Tibial nerve (tissue), 4 donors: ENCODE data around the gene SNRNP40. TPM values are rescaled to one million over a fixed set of nuclear protein-coding genes. Genes with fewer than 3 reads are reported as not detected.

ENCODE experiments used
- DNase-seq, 2 donors: peaks; one replicate each; pipeline ENCODE4 v3.0.0-alpha.2; 2019; ENCODE audit warnings: low spot score in 2 of 2
- H3K27ac ChIP-seq, 4 donors: fragments of 200-600 bp; sonication (generic) in 3 of 4; one replicate each; pipeline ENCODE4 v1.5.1; 2017 to 2019; ENCODE audit warnings: mild to moderate bottlenecking in 1 of 4
- H3K27me3 ChIP-seq, 2 donors: fragments of 200-600 bp; sonication (generic) in 1 of 2; one replicate each; pipeline versions ENCODE4 v1.5.1 to v1.6.0; 2017 to 2019
- H3K36me3 ChIP-seq, 3 donors: fragments of 200-600 bp; sonication (generic); one replicate each; pipeline ENCODE4 v1.5.1; 2018 to 2019
- H3K4me1 ChIP-seq, 4 donors: fragments of 200-600 bp; sonication (generic) in 3 of 4; one replicate each; pipeline ENCODE4 v1.5.1; 2017 to 2019
- H3K4me3 ChIP-seq, 4 donors: fragments of 200-600 bp; sonication (generic) in 3 of 4; one replicate each; pipeline ENCODE4 v1.5.1; 2017 to 2019; ENCODE audit warnings: mild to moderate bottlenecking in 1 of 4, moderate library complexity in 1 of 4
- H3K9me3 ChIP-seq, 4 donors: fragments of 200-600 bp; sonication (generic) in 3 of 4; one replicate each; pipeline ENCODE4 v1.5.1; 2017 to 2019
- EP300 ChIP-seq, 2 donors: sonication (generic); formaldehyde crosslinking; IDR thresholded peaks; one replicate each; pipeline ENCODE4 v1.6.1; 2017; ENCODE audit warnings: antibody characterized with exemption in 2 of 2, mild to moderate bottlenecking in 1 of 2
- POLR2A ChIP-seq, 2 donors: fragments of 450-650 bp; IDR thresholded peaks; one replicate each; pipeline ENCODE4 v1.6.1; 2017; ENCODE audit warnings: antibody characterized with exemption in 2 of 2, mild to moderate bottlenecking in 2 of 2, moderate library complexity in 2 of 2
- WGBS, 2 donors: methylation state at CpG; one replicate each; pipeline ENCODE4 v1.1.5; 2018; 5-methylcytosine and 5-hydroxymethylcytosine counted together
- total RNA-seq, 4 donors: library from RNA; depleted of rRNA; stranded (reverse); fragments of >200 nt; gene quantifications; one replicate each; pipeline ENCODE4 v1.1.0, GENCODE V29; 2016
- TF ChIP-seq, protein P1 (sequence below), 5 experiments: fragments of 200-600 bp in 3 of 5; fragments of 450-650 bp in 2 of 5; sonication (generic) in 3 of 5; IDR thresholded peaks; one replicate each; pipeline ENCODE4 v1.5.1; 2016 to 2019; ENCODE audit warnings: antibody characterized with exemption in 5 of 5, mild to moderate bottlenecking in 3 of 5, moderate library complexity in 2 of 5

SNRNP40 gene
- total RNA-seq, 4 donors from 2014 or later = 42.8 to 57.0 (median 48.4) TPM

DNA sequence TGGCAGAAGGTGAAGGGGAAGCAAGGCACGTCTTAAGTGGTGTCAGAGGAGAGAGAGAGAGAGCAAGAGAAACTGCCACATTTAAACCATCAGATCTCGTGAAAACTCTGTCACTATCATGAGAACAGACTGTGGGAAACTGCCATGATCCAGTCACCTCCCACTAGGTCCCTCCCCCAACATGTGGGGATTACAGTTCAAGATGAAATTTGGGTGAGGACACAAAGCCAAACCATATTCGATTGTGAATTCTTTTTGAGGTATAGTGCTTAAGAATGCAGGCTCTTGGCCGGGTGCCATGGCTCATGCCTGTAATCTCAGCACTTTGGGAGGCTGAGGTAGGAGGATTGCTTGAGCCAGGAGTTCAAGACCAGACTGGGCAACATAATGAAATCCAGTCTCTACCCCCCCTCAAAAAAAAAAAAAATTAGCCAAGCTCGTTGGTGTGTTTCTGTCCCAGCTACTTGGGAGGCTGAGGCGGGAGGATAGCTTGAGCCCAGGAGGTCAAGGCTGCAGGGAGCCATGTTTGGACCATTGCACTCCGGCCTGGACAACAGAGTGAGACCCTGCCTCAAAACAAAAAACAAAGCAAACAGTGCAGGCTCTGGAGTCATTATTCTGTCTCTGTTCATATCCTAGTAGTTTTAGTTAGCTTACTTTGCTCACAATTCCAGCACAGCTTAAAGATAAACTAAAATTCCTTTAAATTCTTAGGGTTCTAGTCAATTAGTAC lies 6.3 kb upstream of the SNRNP40 start:
- H3K4me3 ChIP-seq = no peak overlapping the region
- peaks cover 0 to 28% (median 7%) of the 10 kb centered on the region in 4 donors for H3K4me1 ChIP-seq
- WGBS, 2 donors = 74 to 75% methylated on average over 7 of the region's 7 CpGs
- H3K27me3 ChIP-seq = no peaks in the 10 kb centered on the region
- no peak overlapping the region for H3K27ac ChIP-seq
- H3K9me3 ChIP-seq = no peaks in the 10 kb centered on the region
- no peak for TF ChIP-seq EP300 (IDR thresholded peaks at IDR 0.05)
- no peak for TF ChIP-seq POLR2A (IDR thresholded peaks at IDR 0.05)
- TF ChIP-seq, protein P1, sequence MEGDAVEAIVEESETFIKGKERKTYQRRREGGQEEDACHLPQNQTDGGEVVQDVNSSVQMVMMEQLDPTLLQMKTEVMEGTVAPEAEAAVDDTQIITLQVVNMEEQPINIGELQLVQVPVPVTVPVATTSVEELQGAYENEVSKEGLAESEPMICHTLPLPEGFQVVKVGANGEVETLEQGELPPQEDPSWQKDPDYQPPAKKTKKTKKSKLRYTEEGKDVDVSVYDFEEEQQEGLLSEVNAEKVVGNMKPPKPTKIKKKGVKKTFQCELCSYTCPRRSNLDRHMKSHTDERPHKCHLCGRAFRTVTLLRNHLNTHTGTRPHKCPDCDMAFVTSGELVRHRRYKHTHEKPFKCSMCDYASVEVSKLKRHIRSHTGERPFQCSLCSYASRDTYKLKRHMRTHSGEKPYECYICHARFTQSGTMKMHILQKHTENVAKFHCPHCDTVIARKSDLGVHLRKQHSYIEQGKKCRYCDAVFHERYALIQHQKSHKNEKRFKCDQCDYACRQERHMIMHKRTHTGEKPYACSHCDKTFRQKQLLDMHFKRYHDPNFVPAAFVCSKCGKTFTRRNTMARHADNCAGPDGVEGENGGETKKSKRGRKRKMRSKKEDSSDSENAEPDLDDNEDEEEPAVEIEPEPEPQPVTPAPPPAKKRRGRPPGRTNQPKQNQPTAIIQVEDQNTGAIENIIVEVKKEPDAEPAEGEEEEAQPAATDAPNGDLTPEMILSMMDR (IDR thresholded peaks at IDR 0.05) = no peak
- DNase-seq = no peak
- H3K36me3 ChIP-seq = peaks cover 0 to 12% (median 0%) of the 10 kb centered on the region in 3 donors

GRCh38 chr1:31300193-31300592 lies 3.6 kb upstream of the SNRNP40 start:
- TF ChIP-seq, protein P1 (IDR thresholded peaks at IDR 0.05) = no peak
- TF ChIP-seq POLR2A (IDR thresholded peaks at IDR 0.05) (no peak), EP300 (IDR thresholded peaks at IDR 0.05) (no peak)
- WGBS, 2 donors = 90 to 93% methylated on average over 3 of the region's 3 CpGs
- no peak overlapping the region for H3K4me3 ChIP-seq

GRCh38 chr1:31299365-31299764 lies 2.8 kb upstream of the SNRNP40 start:
- 96 to 100% methylated on average over 1 of the region's 1 CpG for WGBS, 2 donors
- peaks cover 0 to 49% (median 20%) of the 10 kb centered on the region in 4 donors for H3K4me1 ChIP-seq

More at GRCh38 chr1:31300193-31300592, 3.6 kb upstream of the SNRNP40 start:
- Histone ChIP-seq H3K27me3 (no peaks in the 10 kb centered on the region), H3K9me3 (no peaks in the 10 kb centered on the region), H3K4me1 (peaks cover 0 to 41% (median 20%) of the 10 kb centered on the region in 4 donors), H3K36me3 (peaks cover 0 to 12% (median 0%) of the 10 kb centered on the region in 3 donors), H3K27ac (no peak overlapping the region)
- DNase-seq = no peak

DNA sequence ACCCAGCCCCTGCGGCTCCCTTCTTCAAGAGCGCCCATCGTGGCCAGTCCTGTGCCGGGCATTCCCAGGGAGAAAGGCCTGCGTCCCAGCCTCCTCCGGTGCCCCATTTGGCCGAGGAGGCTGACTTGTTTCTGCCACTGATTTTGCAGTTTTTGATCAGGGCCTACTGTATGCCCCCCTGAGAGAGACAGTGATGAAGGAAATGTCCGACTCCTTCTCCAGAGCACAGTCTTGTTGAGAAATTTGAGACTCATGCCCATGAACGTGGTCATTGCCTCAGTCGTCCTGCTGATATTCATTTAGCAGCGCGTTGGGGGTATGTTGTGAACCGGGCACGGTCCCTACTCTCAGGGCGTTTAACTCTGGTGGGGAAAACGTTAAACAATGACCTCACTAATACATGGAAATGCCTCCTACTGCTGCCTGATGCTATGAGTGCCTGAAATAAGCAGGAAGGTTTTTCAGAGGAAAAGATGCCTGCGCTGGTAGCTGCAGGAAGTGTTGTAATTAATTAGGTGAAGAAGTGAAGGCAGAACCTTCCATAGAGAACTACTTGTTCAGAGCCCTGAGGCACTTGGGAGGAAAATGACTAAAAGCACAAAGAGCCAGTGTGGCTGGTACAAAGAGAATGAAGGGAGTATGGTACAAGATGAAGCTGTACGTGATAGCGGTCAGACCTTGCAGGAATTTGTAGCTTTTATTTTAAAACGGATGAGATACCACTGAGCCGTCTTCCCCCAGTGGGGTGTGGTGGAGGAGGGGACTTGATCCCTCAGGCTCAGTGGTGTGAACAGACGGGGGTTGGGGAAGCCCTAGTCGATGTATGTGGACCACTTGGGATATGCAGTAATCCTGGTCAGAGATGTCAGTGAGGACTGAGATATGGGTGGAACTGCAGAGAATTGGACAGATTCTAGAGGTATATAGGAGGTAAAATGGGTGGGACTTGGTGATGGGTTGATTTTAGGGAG lies 974 bp upstream of the SNRNP40 start:
- Histone ChIP-seq H3K36me3 (peaks cover 0 to 24% (median 0%) of the 10 kb centered on the region in 3 donors), H3K27ac (peak overlapping the region; percentile 40 to 92 (median 90)), H3K4me3 (peak overlapping the region; percentile 61 to 88 (median 77)), H3K9me3 (no peaks in the 10 kb centered on the region), H3K27me3 (no peaks in the 10 kb centered on the region), H3K4me1 (peaks cover 0 to 51% (median 20%) of the 10 kb centered on the region in 4 donors)
- DNase-seq = no peak
- 2 to 3% methylated on average over 20 to 23 of the region's 23 CpGs for WGBS, 2 donors
- TF ChIP-seq POLR2A (IDR thresholded peaks at IDR 0.05) (no peak), EP300 (IDR thresholded peaks at IDR 0.05) (no peak)
- TF ChIP-seq, protein P1 (IDR thresholded peaks at IDR 0.05) = no peak

More at GRCh38 chr1:31299365-31299764, 2.8 kb upstream of the SNRNP40 start:
- H3K27ac ChIP-seq = no peak overlapping the region
- TF ChIP-seq POLR2A (IDR thresholded peaks at IDR 0.05) (no peak), EP300 (IDR thresholded peaks at IDR 0.05) (no peak)
- TF ChIP-seq, protein P1 (IDR thresholded peaks at IDR 0.05) = no peak
- no peaks in the 10 kb centered on the region for H3K27me3 ChIP-seq
- H3K9me3 ChIP-seq = no peaks in the 10 kb centered on the region
- peaks cover 0 to 8% (median 0%) of the 10 kb centered on the region in 3 donors for H3K36me3 ChIP-seq
- DNase-seq = no peak
- no peak overlapping the region for H3K4me3 ChIP-seq
